Small intestine (tissue), 7 donors: ENCODE results near the gene CARD10. TPM values are rescaled to one million over a fixed set of nuclear protein-coding genes. Genes with fewer than 3 reads are reported as not detected.
A peak's percentile ranks its signal among the peaks of the same experiment; 100 is the strongest.
"Not testable (repeated sequence)": the region's sequence is repeated elsewhere in the genome, so short reads cannot be mapped to it uniquely, and the experiment has no call there.

Experiments
- DNase-seq, 2 donors: peaks; one replicate each; pipeline versions ENCODE4 v3.0.0 to v3.0.0-alpha.2; 2013
- FAIRE-seq: peaks from 2 replicates; lab custom pipeline; 2012; peaks lifted over from hg19 to GRCh38; lab: Jason Lieb, UNC
- H3K27ac ChIP-seq, 3 donors: one replicate each; pipeline ENCODE4 v1.5.1; 2013; ENCODE audit warnings: low read length in 2 of 3, mild to moderate bottlenecking in 2 of 3, control low read depth in 1 of 3, inconsistent platforms in 1 of 3, low read depth in 1 of 3, moderate library complexity in 1 of 3
- H3K27me3 ChIP-seq, 3 donors: one replicate each; pipeline ENCODE4 v1.6.1; 2013; ENCODE audit warnings: low read length in 3 of 3, inconsistent platforms in 1 of 3; ENCODE audit not compliant: control insufficient read depth in 3 of 3, insufficient read depth in 3 of 3
- H3K36me3 ChIP-seq, 3 donors: one replicate each; pipeline ENCODE4 v1.6.1; 2013; ENCODE audit warnings: low read length in 3 of 3, inconsistent platforms in 1 of 3, low read depth in 1 of 3, mild to moderate bottlenecking in 1 of 3, moderate library complexity in 1 of 3; ENCODE audit not compliant: control insufficient read depth in 3 of 3, insufficient read depth in 2 of 3
- H3K4me1 ChIP-seq, 3 donors: one replicate each; pipeline ENCODE4 v1.6.1; 2013; ENCODE audit warnings: low read length in 2 of 3, inconsistent platforms in 1 of 3, low read depth in 1 of 3, mild to moderate bottlenecking in 1 of 3, moderate library complexity in 1 of 3; ENCODE audit not compliant: control insufficient read depth in 3 of 3, insufficient read depth in 2 of 3
- H3K4me3 ChIP-seq, 3 donors: one replicate each; pipeline ENCODE4 v1.5.1; 2013; ENCODE audit warnings: low read length in 3 of 3, control low read depth in 1 of 3, inconsistent platforms in 1 of 3, low read depth in 1 of 3, mild to moderate bottlenecking in 1 of 3, moderate library complexity in 1 of 3
- H3K9me3 ChIP-seq, 2 donors: one replicate each; pipeline ENCODE4 v1.6.1; 2013; ENCODE audit warnings: low read depth in 1 of 2, low read length in 1 of 2; ENCODE audit not compliant: control insufficient read depth in 2 of 2, insufficient read depth in 1 of 2
- WGBS, 3 donors: extraction: QIAGEN DNeasy Blood & Tissue Kit; methylation state at CpG; one replicate each; pipeline ENCODE4 v1.1.7; 2013; 5-methylcytosine and 5-hydroxymethylcytosine counted together
- polyA plus RNA-seq, 4 donors: library from polyadenylated mRNA; stranded (reverse) in 3 of 4; unstranded in 1 of 4; fragments of 200-250 nt in 3 of 4; fragments of 120-200 nt in 1 of 4; gene quantifications; one replicate each; pipeline versions ENCODE4 v1.2.1 to v1.2.3, GENCODE V29; 2013
- donor health status: healthy with polysubstance abuse.
- donor health status: control.
- donor health status: control.
- donor health status: Bipolar disorder and iron deficiency.
- donor health status: healthy.

CARD10 gene
- polyA plus RNA-seq, 4 donors, result 31.5 to 129 (median 88.8) TPM

- peaks cover 0 to 6% (median 0%) of the 10 kb centered on the region in 3 donors for H3K4me1 ChIP-seq
- no peak overlapping the region for H3K27ac ChIP-seq
- H3K4me3 ChIP-seq, result no peak overlapping the region
- DNase-seq (no peak), FAIRE-seq (no peak)
- 45 to 67% (median 59%) methylated on average over 5 of the region's 5 CpGs for WGBS, 3 donors
- no peaks in the 10 kb centered on the region for H3K27me3 ChIP-seq
- H3K36me3 ChIP-seq, result peaks cover 0 to 7% (median 0%) of the 10 kb centered on the region in 3 donors
- no peaks in the 10 kb centered on the region for H3K9me3 ChIP-seq
Measured at GRCh38 chr22:37470087-37470445, 49.1 kb downstream of the CARD10 start.

DNA sequence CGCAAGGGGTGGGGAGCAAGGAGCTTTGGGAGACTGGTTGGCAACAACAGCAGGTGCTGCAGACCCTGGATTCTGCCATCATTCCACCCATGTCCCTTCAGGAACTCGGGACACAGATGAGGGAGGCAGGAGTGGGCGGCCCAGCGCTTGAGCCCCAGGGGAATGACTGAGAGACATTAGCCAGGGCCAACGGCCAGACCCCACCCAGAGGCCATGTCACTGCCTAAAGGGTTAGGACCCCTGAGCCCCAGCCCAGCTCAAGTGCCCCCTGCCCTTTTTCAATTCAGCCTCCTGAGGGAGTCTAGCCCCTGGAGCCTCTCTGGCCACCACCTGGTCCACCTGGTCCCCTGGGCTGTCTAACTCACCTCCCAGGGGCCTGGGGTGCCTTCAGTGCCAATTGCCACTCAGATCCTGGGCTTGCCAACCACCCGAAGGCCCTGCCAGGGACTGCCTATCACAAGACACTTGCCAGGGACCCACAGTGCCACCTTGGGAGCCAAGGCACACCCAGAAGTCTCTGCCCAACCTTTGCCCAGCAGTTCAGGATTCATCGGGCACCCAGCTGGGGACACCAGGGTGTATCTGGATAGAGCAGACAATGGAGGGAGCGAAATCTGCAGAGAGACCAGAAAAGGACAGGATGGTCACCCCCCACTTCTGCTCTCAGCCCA lies 49.7 kb downstream of the CARD10 start:
- peaks cover 0 to 6% (median 0%) of the 10 kb centered on the region in 3 donors for H3K4me1 ChIP-seq
- H3K9me3 ChIP-seq, result no peaks in the 10 kb centered on the region
- FAIRE-seq (no peak), DNase-seq (peak in 1 of 2 donors; percentile 89)
- 56 to 71% (median 70%) methylated on average over 8 of the region's 8 CpGs for WGBS, 3 donors
- peak overlapping the region in 1 of 3 donors; percentile 54 for H3K27ac ChIP-seq
- H3K27me3 ChIP-seq, result no peaks in the 10 kb centered on the region
- peaks cover 0 to 7% (median 0%) of the 10 kb centered on the region in 3 donors for H3K36me3 ChIP-seq
- H3K4me3 ChIP-seq, result no peak overlapping the region

DNA sequence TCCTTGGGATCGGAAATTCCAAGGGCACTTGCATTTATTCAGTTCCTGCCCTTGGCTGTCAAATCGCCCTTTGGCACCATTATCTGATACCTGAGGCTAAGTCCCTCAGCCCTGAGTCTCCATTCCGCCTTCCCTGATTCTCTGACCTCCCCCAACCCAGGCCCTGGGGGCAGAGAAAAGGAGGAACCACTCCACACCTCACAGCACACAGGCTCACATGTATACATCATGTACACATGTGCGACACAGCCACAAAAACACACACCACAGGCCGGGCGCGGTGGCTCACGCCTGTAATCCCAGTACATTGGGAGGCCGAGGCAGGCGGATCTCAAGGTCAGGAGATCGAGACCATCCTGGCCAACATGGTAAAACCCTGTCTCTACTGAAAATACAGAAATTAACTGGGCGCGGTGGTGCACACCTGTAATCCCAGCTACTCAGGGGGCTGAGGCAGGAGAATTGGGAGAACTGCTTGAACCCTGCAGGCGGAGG lies 51.0 kb downstream of the CARD10 start:
- DNase-seq, result peak in 1 of 2 donors; percentile 31
- H3K4me1 ChIP-seq, H3K27ac ChIP-seq, H3K27me3 ChIP-seq, FAIRE-seq, H3K4me3 ChIP-seq, H3K36me3 ChIP-seq, H3K9me3 ChIP-seq: not testable (repeated sequence)
- WGBS, 3 donors, result 85 to 91% (median 86%) methylated on average over 14 of the region's 14 CpGs

DNA sequence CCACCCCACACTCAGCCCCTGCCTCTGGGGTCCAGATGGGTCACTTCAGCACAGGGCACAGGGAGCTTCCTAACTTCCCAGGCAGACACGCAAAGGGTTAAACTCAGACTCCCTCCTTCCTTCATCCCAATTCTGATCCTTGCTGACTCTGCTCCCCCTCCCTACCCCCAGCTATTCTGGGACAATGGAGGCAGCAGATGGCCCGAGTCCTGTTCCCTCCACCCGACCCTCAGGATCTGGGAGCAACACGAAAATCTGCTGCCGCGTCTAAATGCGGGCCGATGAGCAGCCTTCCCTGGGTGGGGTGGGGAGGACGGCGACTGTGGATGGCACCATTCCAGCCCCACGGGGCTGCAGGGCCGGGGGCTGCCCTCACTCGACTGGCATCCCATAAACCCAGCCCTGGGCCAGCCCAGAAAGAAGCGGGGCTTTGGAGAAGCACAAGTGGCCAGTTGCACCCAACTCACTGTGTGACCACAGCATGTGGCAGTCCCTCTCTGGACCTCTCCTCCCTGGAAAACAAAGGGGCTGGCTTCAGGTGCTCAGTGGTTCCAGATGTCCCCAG lies 51.7 kb downstream of the CARD10 start:
- Histone ChIP-seq H3K4me1 (peaks cover 0 to 6% (median 0%) of the 10 kb centered on the region in 3 donors), H3K27ac (no peak overlapping the region), H3K4me3 (no peak overlapping the region), H3K27me3 (peaks cover 0 to 1% (median 0%) of the 10 kb centered on the region in 3 donors), H3K36me3 (peaks cover 0 to 3% (median 0%) of the 10 kb centered on the region in 3 donors), H3K9me3 (no peaks in the 10 kb centered on the region)
- FAIRE-seq (no peak), DNase-seq (no peak)
- 65 to 82% (median 73%) methylated on average over 14 of the region's 14 CpGs for WGBS, 3 donors

GRCh38 chr22:37464181-37464580 lies 55.0 kb downstream of the CARD10 start:
- no peak for FAIRE-seq
- 43 to 69% (median 55%) methylated on average over 4 of the region's 4 CpGs for WGBS, 3 donors

DNA sequence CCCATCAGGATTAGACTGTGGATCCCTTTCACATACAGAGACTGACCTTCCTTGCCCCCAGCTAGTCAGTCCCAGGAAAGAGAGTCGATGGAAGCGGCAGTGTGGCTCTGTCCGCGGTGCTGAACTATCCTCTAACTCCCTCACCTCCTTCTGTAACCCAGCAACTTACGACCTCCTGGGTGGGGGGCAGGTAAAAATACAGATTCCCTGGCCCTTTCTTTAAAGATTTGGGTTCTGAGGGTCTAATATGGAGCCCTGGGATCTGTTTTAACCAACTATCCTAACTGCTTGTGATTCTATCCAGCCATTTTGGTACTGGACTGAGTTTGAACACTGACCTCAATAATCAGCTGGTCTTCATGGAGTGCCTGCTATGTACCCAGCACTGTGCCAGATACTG lies 56.2 kb downstream of the CARD10 start:
- H3K4me1 ChIP-seq, result no peaks in the 10 kb centered on the region
- no peaks in the 10 kb centered on the region for H3K36me3 ChIP-seq
- DNase-seq (peak; percentile 31 to 63), FAIRE-seq (no peak)
- H3K27me3 ChIP-seq, result peaks cover 0 to 7% (median 0%) of the 10 kb centered on the region in 3 donors
- H3K4me3 ChIP-seq, result no peak overlapping the region
- no peaks in the 10 kb centered on the region for H3K9me3 ChIP-seq
- H3K27ac ChIP-seq, result no peak overlapping the region
- WGBS, 3 donors, result 10 to 14% (median 14%) methylated on average over 5 of the region's 5 CpGs

More at GRCh38 chr22:37464181-37464580, 55.0 kb downstream of the CARD10 start:
- no peaks in the 10 kb centered on the region for H3K36me3 ChIP-seq
- no peaks in the 10 kb centered on the region for H3K9me3 ChIP-seq
- H3K27ac ChIP-seq, result no peak overlapping the region
- peaks cover 0 to 4% (median 0%) of the 10 kb centered on the region in 3 donors for H3K27me3 ChIP-seq
- H3K4me1 ChIP-seq, result no peaks in the 10 kb centered on the region
- H3K4me3 ChIP-seq, result no peak overlapping the region
- DNase-seq, result no peak

GRCh38 chr22:37462436-37462835 lies 56.8 kb downstream of the CARD10 start:
- Histone ChIP-seq H3K27me3 (peaks cover 0 to 7% (median 0%) of the 10 kb centered on the region in 3 donors), H3K9me3 (no peaks in the 10 kb centered on the region), H3K4me3 (no peak overlapping the region), H3K27ac (no peak overlapping the region), H3K4me1 (no peaks in the 10 kb centered on the region), H3K36me3 (no peaks in the 10 kb centered on the region)
- FAIRE-seq (no peak), DNase-seq (no peak)
- WGBS, 3 donors, result 53 to 63% (median 54%) methylated on average over 5 of the region's 5 CpGs

- DNase-seq, result no peak
- H3K27ac ChIP-seq, result no peak overlapping the region
- no peak overlapping the region for H3K4me3 ChIP-seq
- no peaks in the 10 kb centered on the region for H3K9me3 ChIP-seq
- H3K4me1 ChIP-seq, result no peaks in the 10 kb centered on the region
- no peaks in the 10 kb centered on the region for H3K36me3 ChIP-seq
- WGBS, 3 donors, result 43 to 48% (median 44%) methylated on average over 6 of the region's 6 CpGs
- peaks cover 0 to 7% (median 0%) of the 10 kb centered on the region in 3 donors for H3K27me3 ChIP-seq
- FAIRE-seq, result no peak
Measured at GRCh38 chr22:37461961-37462360, 57.3 kb downstream of the CARD10 start.
